Tibial nerve (tissue), 4 donors: Measurements from ENCODE around the gene PROK1. TPM values are rescaled to one million over a fixed set of nuclear protein-coding genes. Genes with fewer than 3 reads are reported as not detected.

Experiments
- DNase-seq, 2 donors: peaks; one replicate each; pipeline ENCODE4 v3.0.0-alpha.2; 2019; ENCODE audit warnings: low spot score in 2 of 2
- H3K27ac ChIP-seq, 4 donors: fragments of 200-600 bp; sonication (generic) in 3 of 4; one replicate each; pipeline ENCODE4 v1.5.1; 2017 to 2019; ENCODE audit warnings: mild to moderate bottlenecking in 1 of 4
- H3K27me3 ChIP-seq, 2 donors: fragments of 200-600 bp; sonication (generic) in 1 of 2; one replicate each; pipeline versions ENCODE4 v1.5.1 to v1.6.0; 2017 to 2019
- H3K36me3 ChIP-seq, 3 donors: fragments of 200-600 bp; sonication (generic); one replicate each; pipeline ENCODE4 v1.5.1; 2018 to 2019
- H3K4me1 ChIP-seq, 4 donors: fragments of 200-600 bp; sonication (generic) in 3 of 4; one replicate each; pipeline ENCODE4 v1.5.1; 2017 to 2019
- H3K4me3 ChIP-seq, 4 donors: fragments of 200-600 bp; sonication (generic) in 3 of 4; one replicate each; pipeline ENCODE4 v1.5.1; 2017 to 2019; ENCODE audit warnings: mild to moderate bottlenecking in 1 of 4, moderate library complexity in 1 of 4
- H3K9me3 ChIP-seq, 4 donors: fragments of 200-600 bp; sonication (generic) in 3 of 4; one replicate each; pipeline ENCODE4 v1.5.1; 2017 to 2019
- EP300 ChIP-seq, 2 donors: sonication (generic); formaldehyde crosslinking; IDR thresholded peaks; one replicate each; pipeline ENCODE4 v1.6.1; 2017; ENCODE audit warnings: antibody characterized with exemption in 2 of 2, mild to moderate bottlenecking in 1 of 2
- POLR2A ChIP-seq, 2 donors: fragments of 450-650 bp; IDR thresholded peaks; one replicate each; pipeline ENCODE4 v1.6.1; 2017; ENCODE audit warnings: antibody characterized with exemption in 2 of 2, mild to moderate bottlenecking in 2 of 2, moderate library complexity in 2 of 2
- WGBS, 2 donors: methylation state at CpG; one replicate each; pipeline ENCODE4 v1.1.5; 2018; 5-methylcytosine and 5-hydroxymethylcytosine counted together
- total RNA-seq, 4 donors: library from RNA; depleted of rRNA; stranded (reverse); fragments of >200 nt; gene quantifications; one replicate each; pipeline ENCODE4 v1.1.0, GENCODE V29; 2016
- TF ChIP-seq, protein P1 (sequence below), 5 experiments: fragments of 200-600 bp in 3 of 5; fragments of 450-650 bp in 2 of 5; sonication (generic) in 3 of 5; IDR thresholded peaks; one replicate each; pipeline ENCODE4 v1.5.1; 2016 to 2019; ENCODE audit warnings: antibody characterized with exemption in 5 of 5, mild to moderate bottlenecking in 3 of 5, moderate library complexity in 2 of 5

The PROK1 gene
- total RNA-seq, 4 donors from 2014 or later, result 1.2 to 6.9 (median 4.6) TPM; not detected in 1

DNA sequence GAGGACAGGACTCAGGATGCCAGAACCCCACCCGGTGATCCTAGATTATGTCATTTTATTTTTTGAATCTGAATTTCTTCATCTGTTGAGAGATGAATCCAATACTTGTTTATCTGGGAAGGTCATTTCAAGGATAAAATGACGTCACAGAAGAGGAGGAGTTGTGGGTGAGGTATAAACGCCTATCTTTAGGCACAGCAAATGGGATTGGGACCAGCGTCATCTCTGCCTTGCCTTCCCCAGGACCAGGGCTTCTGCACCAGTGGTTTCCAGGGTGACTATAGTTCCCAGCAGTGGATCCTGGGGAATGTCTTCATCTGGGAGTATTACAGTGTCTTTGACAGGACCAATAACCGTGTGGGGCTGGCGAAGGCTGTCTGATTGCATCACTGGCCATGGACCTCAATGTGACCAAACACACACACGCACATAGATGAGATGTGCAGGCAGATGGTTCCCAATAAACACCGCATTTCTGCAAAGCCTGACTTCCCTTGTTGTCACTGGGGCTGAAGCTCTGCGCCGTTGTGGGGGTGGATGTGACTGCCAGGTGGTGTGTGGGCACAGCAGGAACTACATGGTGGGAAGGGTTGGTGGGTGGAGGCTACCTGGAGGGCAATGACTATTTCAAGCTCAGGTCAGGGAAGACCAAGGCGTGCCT is 40.0 kb downstream of the PROK1 start:
- no peak for DNase-seq
- H3K4me3 ChIP-seq, result no peak overlapping the region
- WGBS, 2 donors, result 65 to 70% methylated on average over 9 to 11 of the region's 11 CpGs

DNA sequence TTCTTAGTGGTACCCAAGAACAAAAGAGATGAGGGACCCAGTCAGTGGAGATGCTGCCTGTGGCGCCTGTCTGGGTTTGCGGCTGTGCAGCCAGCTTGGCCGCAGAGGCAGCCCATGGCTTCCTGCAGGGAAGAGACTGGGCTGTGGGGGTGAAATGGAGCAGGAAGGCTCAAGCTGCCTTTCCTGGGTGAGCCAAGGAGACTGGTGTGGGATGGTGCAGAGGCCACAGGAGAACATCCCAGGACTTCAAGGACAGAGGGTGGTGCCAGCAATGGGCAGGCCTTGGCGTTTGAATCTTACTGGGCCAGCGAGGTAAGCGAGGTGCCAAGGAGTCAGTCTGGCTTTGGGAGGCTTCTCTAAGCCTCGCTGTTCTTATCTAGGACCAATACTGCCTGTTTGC is 41.6 kb downstream of the PROK1 start:
- H3K27me3 ChIP-seq, result no peaks in the 10 kb centered on the region
- no peaks in the 10 kb centered on the region for H3K36me3 ChIP-seq
- no peaks in the 10 kb centered on the region for H3K9me3 ChIP-seq
- TF ChIP-seq POLR2A (IDR thresholded peaks at IDR 0.05) (no peak), EP300 (IDR thresholded peaks at IDR 0.05) (no peak)
- TF ChIP-seq, protein P1, sequence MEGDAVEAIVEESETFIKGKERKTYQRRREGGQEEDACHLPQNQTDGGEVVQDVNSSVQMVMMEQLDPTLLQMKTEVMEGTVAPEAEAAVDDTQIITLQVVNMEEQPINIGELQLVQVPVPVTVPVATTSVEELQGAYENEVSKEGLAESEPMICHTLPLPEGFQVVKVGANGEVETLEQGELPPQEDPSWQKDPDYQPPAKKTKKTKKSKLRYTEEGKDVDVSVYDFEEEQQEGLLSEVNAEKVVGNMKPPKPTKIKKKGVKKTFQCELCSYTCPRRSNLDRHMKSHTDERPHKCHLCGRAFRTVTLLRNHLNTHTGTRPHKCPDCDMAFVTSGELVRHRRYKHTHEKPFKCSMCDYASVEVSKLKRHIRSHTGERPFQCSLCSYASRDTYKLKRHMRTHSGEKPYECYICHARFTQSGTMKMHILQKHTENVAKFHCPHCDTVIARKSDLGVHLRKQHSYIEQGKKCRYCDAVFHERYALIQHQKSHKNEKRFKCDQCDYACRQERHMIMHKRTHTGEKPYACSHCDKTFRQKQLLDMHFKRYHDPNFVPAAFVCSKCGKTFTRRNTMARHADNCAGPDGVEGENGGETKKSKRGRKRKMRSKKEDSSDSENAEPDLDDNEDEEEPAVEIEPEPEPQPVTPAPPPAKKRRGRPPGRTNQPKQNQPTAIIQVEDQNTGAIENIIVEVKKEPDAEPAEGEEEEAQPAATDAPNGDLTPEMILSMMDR (IDR thresholded peaks at IDR 0.05), result no peak
- 90 to 96% methylated on average over 7 of the region's 7 CpGs for WGBS, 2 donors
- H3K27ac ChIP-seq, result no peak overlapping the region
- DNase-seq, result no peak
- no peaks in the 10 kb centered on the region for H3K4me1 ChIP-seq
- no peak overlapping the region for H3K4me3 ChIP-seq

More for the DNA sequence above, 40.0 kb downstream of the PROK1 start:
- Histone ChIP-seq H3K27me3 (no peaks in the 10 kb centered on the region), H3K27ac (no peak overlapping the region), H3K4me1 (no peaks in the 10 kb centered on the region), H3K36me3 (no peaks in the 10 kb centered on the region), H3K9me3 (no peaks in the 10 kb centered on the region)
- TF ChIP-seq, protein P1 (IDR thresholded peaks at IDR 0.05), result no peak
- TF ChIP-seq POLR2A (IDR thresholded peaks at IDR 0.05) (no peak), EP300 (IDR thresholded peaks at IDR 0.05) (no peak)

DNA sequence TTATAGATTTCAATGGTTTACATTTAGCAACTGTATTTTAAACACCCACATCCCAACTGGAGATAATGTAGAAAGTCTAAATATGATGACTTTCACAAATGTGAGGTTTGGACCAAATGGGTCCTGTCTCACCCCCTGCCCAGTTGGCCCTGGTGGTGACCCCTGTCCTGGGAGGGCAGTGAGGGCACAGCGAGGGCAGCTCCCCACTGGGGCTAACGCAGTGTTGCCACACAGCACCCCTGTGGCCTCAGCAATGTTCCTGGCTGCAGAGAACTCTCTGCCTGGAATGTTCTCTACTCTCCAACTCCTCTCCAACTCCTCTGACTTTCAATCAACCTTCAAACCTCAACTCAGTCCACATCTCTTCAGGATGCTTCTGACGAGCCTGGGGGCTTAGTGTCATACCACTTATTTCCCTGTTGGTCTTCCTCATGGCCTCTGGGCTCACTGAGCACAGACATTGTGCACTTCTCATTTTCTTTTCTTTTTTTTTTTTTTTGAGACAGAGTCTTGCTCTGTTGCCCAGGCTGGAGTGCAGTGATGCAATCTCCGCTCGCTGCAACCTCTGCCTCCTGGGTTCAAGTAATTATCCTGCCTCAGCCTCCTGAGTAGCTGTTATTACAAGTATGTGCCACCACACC is 42.2 kb downstream of the PROK1 start:
- Histone ChIP-seq H3K4me1 (no peaks in the 10 kb centered on the region), H3K36me3 (no peaks in the 10 kb centered on the region), H3K27ac (no peak overlapping the region), H3K9me3 (no peaks in the 10 kb centered on the region), H3K27me3 (no peaks in the 10 kb centered on the region), H3K4me3 (no peak overlapping the region)
- 71 to 75% methylated on average over 5 of the region's 5 CpGs for WGBS, 2 donors
- DNase-seq, result no peak
- TF ChIP-seq, protein P1 (IDR thresholded peaks at IDR 0.05), result no peak
- TF ChIP-seq EP300 (IDR thresholded peaks at IDR 0.05) (no peak), POLR2A (IDR thresholded peaks at IDR 0.05) (no peak)

DNA sequence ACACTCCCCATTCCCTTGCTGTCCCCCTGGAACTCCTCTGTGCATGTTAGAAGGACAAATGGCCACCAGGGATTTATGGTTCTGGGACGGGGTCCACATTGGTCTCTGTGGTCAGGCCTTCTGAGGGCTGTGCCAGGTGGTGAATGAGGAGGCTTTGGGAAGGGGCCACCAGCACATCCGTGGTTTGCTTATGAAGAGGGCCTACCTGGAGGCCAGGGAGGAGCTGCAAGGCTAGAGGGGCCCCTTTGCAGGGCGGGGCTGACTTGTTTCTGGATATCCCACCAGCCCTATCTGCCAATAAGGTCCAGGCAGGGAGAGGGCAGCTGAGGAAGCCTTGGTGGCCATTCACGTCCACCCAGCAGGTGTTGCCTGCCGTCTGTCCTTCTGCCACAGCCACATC is 43.1 kb downstream of the PROK1 start:
- Histone ChIP-seq H3K4me3 (no peak overlapping the region), H3K27ac (no peak overlapping the region), H3K27me3 (no peaks in the 10 kb centered on the region), H3K36me3 (no peaks in the 10 kb centered on the region), H3K4me1 (no peaks in the 10 kb centered on the region), H3K9me3 (no peaks in the 10 kb centered on the region)
- no peak for DNase-seq
- 71 to 79% methylated on average over 5 of the region's 5 CpGs for WGBS, 2 donors
- no peak for TF ChIP-seq EP300 (IDR thresholded peaks at IDR 0.05)
- TF ChIP-seq, protein P1 (IDR thresholded peaks at IDR 0.05), result no peak
- no peak for TF ChIP-seq POLR2A (IDR thresholded peaks at IDR 0.05)
